Naive thymus-derived CD4-positive, alpha-beta T cell (primary cell): ENCODE measurements around the gene SH3D21. TPM values are rescaled to one million over a fixed set of nuclear protein-coding genes. Genes with fewer than 3 reads are reported as not detected.

Source experiments
- ATAC-seq: fragments of 150-1000 bp; cut with Tn5 transposase; 2 replicates; pipeline ENCODE4 v1.10.0; 2021; ENCODE audit warnings: mild to moderate bottlenecking, moderate library complexity
- CTCF ChIA-PET: fragments of 350-600 bp; sonication (Branson Sonifier 250); formaldehyde crosslinking; loops from one replicate; lab custom pipeline; 2021; ENCODE audit warnings: antibody characterized with exemption; lab: Charles Lee
- POLR2A ChIA-PET: fragments of 350-600 bp; sonication (Branson Sonifier 250); formaldehyde crosslinking; loops from one replicate; lab custom pipeline; 2021; ENCODE audit warnings: antibody characterized with exemption, inconsistent platforms; lab: Charles Lee
- DNase-seq, 9 donors: peaks; one replicate each; pipeline versions ENCODE4 v3.0.0 to v3.0.0-alpha.2; 2020 to 2022; ENCODE audit warnings: mixed read lengths in 1 of 9
- H3K27ac ChIP-seq: one replicate; pipeline ENCODE4 v1.7.0; 2013; ENCODE audit warnings: mild to moderate bottlenecking, low read depth, low read length, moderate library complexity
- H3K27me3 ChIP-seq, 2 donors: one replicate each; pipeline ENCODE4 v1.7.0; 2013; ENCODE audit warnings: low read length in 2 of 2, mild to moderate bottlenecking in 2 of 2, moderate library complexity in 2 of 2; ENCODE audit not compliant: control insufficient read depth in 2 of 2, insufficient read depth in 2 of 2
- H3K36me3 ChIP-seq, 3 experiments: 1 replicate in 2 of 3; 2 replicates in 1 of 3; pipeline ENCODE4 v1.7.0; 2013; ENCODE audit warnings: low read length in 3 of 3, mild to moderate bottlenecking in 3 of 3, moderate library complexity in 1 of 3; ENCODE audit not compliant: insufficient read depth in 3 of 3, control insufficient read depth in 2 of 3
- H3K4me1 ChIP-seq, 2 donors: one replicate each; pipeline ENCODE4 v1.7.0; 2013; ENCODE audit warnings: low read length in 2 of 2, mild to moderate bottlenecking in 2 of 2, moderate library complexity in 1 of 2; ENCODE audit not compliant: control insufficient read depth in 2 of 2, insufficient read depth in 2 of 2
- H3K4me3 ChIP-seq: 2 replicates; pipeline ENCODE4 v1.7.0; 2013; ENCODE audit warnings: mild to moderate bottlenecking, low read length
- H3K9me3 ChIP-seq, 3 experiments: 1 replicate in 2 of 3; 2 replicates in 1 of 3; pipeline ENCODE4 v1.7.0; 2013; ENCODE audit warnings: low read length in 3 of 3; ENCODE audit not compliant: control insufficient read depth in 2 of 3
- H3K27ac Mint-ChIP-seq, 9 donors: one replicate each; pipeline ENCODE4 v1.8.0; 2020 to 2022; ENCODE audit warnings: mixed read lengths in 9 of 9, mild to moderate bottlenecking in 8 of 9, moderate library complexity in 5 of 9, inconsistent platforms in 2 of 9
- H3K27me3 Mint-ChIP-seq, 5 donors: one replicate each; pipeline ENCODE4 v1.8.0; 2021 to 2022; ENCODE audit warnings: mixed read lengths in 5 of 5, mild to moderate bottlenecking in 1 of 5
- H3K36me3 Mint-ChIP-seq, 5 donors: one replicate each; pipeline ENCODE4 v1.8.0; 2020 to 2022; ENCODE audit warnings: mixed read lengths in 5 of 5, mild to moderate bottlenecking in 3 of 5, inconsistent platforms in 1 of 5
- H3K4me1 Mint-ChIP-seq, 7 donors: one replicate each; pipeline ENCODE4 v1.8.0; 2020 to 2022; ENCODE audit warnings: mixed read lengths in 7 of 7, mild to moderate bottlenecking in 3 of 7, inconsistent platforms in 1 of 7
- H3K4me3 Mint-ChIP-seq, 10 donors: one replicate each; pipeline ENCODE4 v1.8.0; 2020 to 2022; ENCODE audit warnings: mild to moderate bottlenecking in 10 of 10, mixed read lengths in 10 of 10, moderate library complexity in 6 of 10, inconsistent platforms in 2 of 10
- H3K9me3 Mint-ChIP-seq, 11 donors: one replicate each; pipeline ENCODE4 v1.8.0; 2020 to 2022; ENCODE audit warnings: mixed read lengths in 11 of 11, mild to moderate bottlenecking in 4 of 11, inconsistent platforms in 1 of 11, moderate library complexity in 1 of 11
- intact Hi-C, 2 donors: fragments of 100-400 bp; cut with micrococcal nuclease; formaldehyde crosslinking; loops; one replicate each; pipeline ENCODE4 v1.15.1; 2023
- polyA plus RNA-seq, 2 donors: library from polyadenylated mRNA; unstranded; fragments of 300-500 nt; fragmentation: Illumina TruSeq; gene quantifications; one replicate each; pipeline ENCODE4 v1.2.3, GENCODE V29; 2021
- total RNA-seq, 6 experiments: library from RNA in 5 of 6; stranded (reverse) in 5 of 6; gene quantifications; 1 replicate in 5 of 6; 2 replicates in 1 of 6; pipeline ENCODE4 v1.2.3 and lab custom pipeline; 2021 to 2026

SH3D21 gene
- total and polyA plus RNA-seq, 7 experiments from 2014 or later: 0.17 to 21.7 (median 3.0) TPM

- no peak overlapping the region for H3K4me3 ChIP-seq
- H3K27me3 ChIP-seq: no peaks in the 10 kb centered on the region
- H3K36me3 ChIP-seq: peaks cover 0 to 61% (median 10%) of the 10 kb centered on the region in 3 experiments
- H3K9me3 ChIP-seq: no peaks in the 10 kb centered on the region
- ChIA-PET CTCF (interaction anchor here (0.5 to 7.6 kb wide), 19 partner anchors 9 to 208 kb away, joined by 3 to 176 read pairs (median 9); partner anchors contain the start of genes EVA1B, SH3D21, STK40 and TRAPPC3), POLR2A (interaction anchor here (1.0 to 3.4 kb wide), 9 partner anchors 11 to 77 kb away, joined by 3 to 49 read pairs (median 5); partner anchors contain the start of genes LSM10 and STK40)
- no peaks in the 10 kb centered on the region for H3K27me3 Mint-ChIP-seq
- peaks cover 0 to 36% (median 5%) of the 10 kb centered on the region in 5 donors for H3K36me3 Mint-ChIP-seq
- intact Hi-C loops: loop anchor here (1.0 kb wide), 3 partner anchors 28 to 79 kb away; no protein-coding TSS in a partner anchor
- H3K4me1 Mint-ChIP-seq: peaks cover 6 to 40% (median 28%) of the 10 kb centered on the region in 7 donors
- peaks cover 0 to 8% of the 10 kb centered on the region in 2 donors for H3K4me1 ChIP-seq
- no peak overlapping the region for H3K4me3 Mint-ChIP-seq
- no peak for DNase-seq
- H3K9me3 Mint-ChIP-seq: no peaks in the 10 kb centered on the region
- no peak overlapping the region for H3K27ac ChIP-seq
- no peak overlapping the region for H3K27ac Mint-ChIP-seq
- ATAC-seq: no peak
These were observed 35.6 kb downstream of the SH3D21 start for GRCh38 chr1:36341626-36342320.

GRCh38 chr1:36342426-36343185, 36.4 kb downstream of the SH3D21 start:
- ATAC-seq: peak; percentile 86
- peaks cover 0 to 68% (median 10%) of the 10 kb centered on the region in 3 experiments for H3K36me3 ChIP-seq
- peak; percentile 47 to 72 (median 58) for DNase-seq
- POLR2A ChIA-PET: interaction anchor here (0.8 to 3.4 kb wide), 13 partner anchors 10 to 79 kb away, joined by 3 to 49 read pairs (median 4); partner anchors contain the start of genes LSM10 and STK40
- Mint-ChIP-seq H3K4me3 (no peak overlapping the region), H3K9me3 (no peaks in the 10 kb centered on the region), H3K4me1 (peaks cover 6 to 40% (median 28%) of the 10 kb centered on the region in 7 donors), H3K36me3 (peaks cover 0 to 42% (median 9%) of the 10 kb centered on the region in 5 donors), H3K27me3 (no peaks in the 10 kb centered on the region), H3K27ac (peak overlapping the region in 6 of 9 donors; percentile 32 to 86 (median 71))
- H3K4me1 ChIP-seq: peaks cover 0 to 8% of the 10 kb centered on the region in 2 donors
- intact Hi-C loops: loop anchor here (1.0 kb wide), 3 partner anchors 27 to 78 kb away; no protein-coding TSS in a partner anchor
- H3K9me3 ChIP-seq: no peaks in the 10 kb centered on the region
- no peak overlapping the region for H3K4me3 ChIP-seq
- CTCF ChIA-PET: interaction anchor here (0.5 to 7.6 kb wide), 24 partner anchors 9 to 213 kb away, joined by 3 to 176 read pairs (median 6); partner anchors contain the start of genes EVA1B, LSM10, SH3D21 and STK40
- H3K27me3 ChIP-seq: no peaks in the 10 kb centered on the region
- no peak overlapping the region for H3K27ac ChIP-seq

- Mint-ChIP-seq H3K4me1 (peaks cover 0 to 39% (median 19%) of the 10 kb centered on the region in 7 donors), H3K4me3 (no peak overlapping the region), H3K27me3 (no peaks in the 10 kb centered on the region), H3K27ac (peak overlapping the region in 3 of 9 donors; percentile 19 to 67 (median 61)), H3K9me3 (no peaks in the 10 kb centered on the region), H3K36me3 (peaks cover 0 to 50% (median 15%) of the 10 kb centered on the region in 5 donors)
- ATAC-seq (no peak), DNase-seq (no peak)
- Histone ChIP-seq H3K27ac (no peak overlapping the region), H3K4me3 (no peak overlapping the region), H3K4me1 (peaks cover 0 to 8% of the 10 kb centered on the region in 2 donors), H3K27me3 (no peaks in the 10 kb centered on the region), H3K9me3 (no peaks in the 10 kb centered on the region), H3K36me3 (peaks cover 6 to 79% (median 16%) of the 10 kb centered on the region in 3 experiments)
- POLR2A ChIA-PET: interaction anchor here (1.0 to 3.4 kb wide), 7 partner anchors 16 to 75 kb away, joined by 3 to 49 read pairs (median 10); partner anchors contain the start of genes LSM10 and STK40
- intact Hi-C loops: no loop called here
- CTCF ChIA-PET: interaction anchor here (0.8 to 7.6 kb wide), 11 partner anchors 13 to 212 kb away, joined by 3 to 176 read pairs (median 9); partner anchors contain the start of genes LSM10 and STK40
These were observed 37.7 kb downstream of the SH3D21 start for GRCh38 chr1:36343651-36344394.

- Histone ChIP-seq H3K27ac (no peak overlapping the region), H3K4me3 (no peak overlapping the region), H3K4me1 (peaks cover 0 to 8% of the 10 kb centered on the region in 2 donors), H3K27me3 (no peaks in the 10 kb centered on the region), H3K36me3 (peaks cover 6 to 80% (median 14%) of the 10 kb centered on the region in 3 experiments), H3K9me3 (no peaks in the 10 kb centered on the region)
- Mint-ChIP-seq H3K4me1 (peaks cover 0 to 34% (median 14%) of the 10 kb centered on the region in 7 donors), H3K36me3 (peaks cover 0 to 47% (median 15%) of the 10 kb centered on the region in 5 donors), H3K9me3 (no peaks in the 10 kb centered on the region), H3K27me3 (no peaks in the 10 kb centered on the region), H3K4me3 (no peak overlapping the region), H3K27ac (peak overlapping the region in 3 of 9 donors; percentile 19 to 67 (median 61))
- ChIA-PET CTCF (interaction anchor here (1.1 to 7.6 kb wide), 5 partner anchors 24 to 79 kb away, joined by 3 to 176 read pairs (median 40); partner anchors contain the start of gene STK40), POLR2A (interaction anchor here (3.1 to 3.4 kb wide), 2 partner anchors 23 to 75 kb away, joined by 23 to 24 read pairs; no protein-coding TSS in a partner anchor)
- intact Hi-C loops: no loop called here
- ATAC-seq: no peak
- no peak for DNase-seq
These were observed 38.2 kb downstream of the SH3D21 start for GRCh38 chr1:36344395-36344680.

GRCh38 chr1:36345353-36345752, 39.2 kb downstream of the SH3D21 start:
- CTCF ChIA-PET: interaction anchor here (0.6 to 7.6 kb wide), 7 partner anchors 14 to 78 kb away, joined by 3 to 176 read pairs (median 4); no protein-coding TSS in a partner anchor
- Histone ChIP-seq H3K36me3 (peaks cover 6 to 73% (median 10%) of the 10 kb centered on the region in 3 experiments), H3K27me3 (no peaks in the 10 kb centered on the region), H3K4me1 (peaks cover 0 to 15% of the 10 kb centered on the region in 2 donors), H3K9me3 (no peaks in the 10 kb centered on the region), H3K4me3 (no peak overlapping the region), H3K27ac (no peak overlapping the region)
- DNase-seq (no peak), ATAC-seq (no peak)
- Mint-ChIP-seq H3K9me3 (no peaks in the 10 kb centered on the region), H3K27ac (peak overlapping the region in 4 of 9 donors; percentile 20 to 61 (median 59)), H3K4me3 (no peak overlapping the region), H3K4me1 (peaks cover 3 to 34% (median 16%) of the 10 kb centered on the region in 7 donors), H3K36me3 (peaks cover 0 to 44% (median 14%) of the 10 kb centered on the region in 5 donors), H3K27me3 (no peaks in the 10 kb centered on the region)
- intact Hi-C loops: no loop called here
- POLR2A ChIA-PET: interaction anchor here (0.6 to 3.1 kb wide), 5 partner anchors 18 to 122 kb away, joined by 3 to 24 read pairs (median 3); no protein-coding TSS in a partner anchor
